ENCODE data around the gene HOXD8.

The HOXD8 gene

DNA sequence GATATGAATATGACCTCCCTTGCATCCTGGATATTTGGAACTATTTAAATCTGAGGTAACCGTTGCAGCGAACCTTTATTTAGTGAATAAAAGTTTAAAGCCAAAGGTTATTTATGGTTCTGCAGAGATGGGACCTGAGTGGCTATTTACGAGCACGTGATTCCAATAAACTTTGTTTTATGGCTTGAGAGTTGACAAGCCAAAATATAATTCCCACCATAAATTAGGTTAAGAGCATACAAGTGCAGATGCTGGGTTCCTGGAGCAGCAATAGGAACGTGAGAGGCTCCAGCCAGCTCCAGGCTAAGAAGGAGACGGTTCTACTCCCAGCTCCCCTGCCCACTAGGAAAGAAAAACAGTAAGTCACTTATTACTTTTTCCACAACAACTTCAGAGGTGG, 16.6 kb downstream of the HOXD8 start:
- no peak for DNase-seq (ENCODE audit: low read depth in 2 of 2, low spot score in 1 of 2)

DNA sequence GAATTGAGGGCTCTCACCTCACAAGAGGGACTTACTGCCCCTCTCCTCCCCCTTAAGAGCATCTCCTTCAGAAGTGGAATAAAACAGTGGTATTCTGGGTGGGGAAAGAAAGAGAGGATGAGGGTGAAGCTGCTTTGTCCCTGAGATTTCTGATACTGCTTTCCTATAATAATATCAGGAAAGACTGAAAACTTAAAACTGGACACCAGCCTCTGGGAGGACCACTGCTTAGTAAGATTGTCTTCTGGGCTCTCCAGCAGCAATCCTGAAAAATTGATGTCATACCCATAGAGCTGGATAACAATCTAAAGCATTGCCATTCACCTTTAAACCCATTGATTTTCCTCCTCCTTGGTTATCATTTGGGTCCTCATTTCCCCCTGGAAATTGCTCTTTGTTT, 17.1 kb downstream of the HOXD8 start:
- no peak for DNase-seq (ENCODE audit: low read depth in 2 of 2, low spot score in 1 of 2)

DNA sequence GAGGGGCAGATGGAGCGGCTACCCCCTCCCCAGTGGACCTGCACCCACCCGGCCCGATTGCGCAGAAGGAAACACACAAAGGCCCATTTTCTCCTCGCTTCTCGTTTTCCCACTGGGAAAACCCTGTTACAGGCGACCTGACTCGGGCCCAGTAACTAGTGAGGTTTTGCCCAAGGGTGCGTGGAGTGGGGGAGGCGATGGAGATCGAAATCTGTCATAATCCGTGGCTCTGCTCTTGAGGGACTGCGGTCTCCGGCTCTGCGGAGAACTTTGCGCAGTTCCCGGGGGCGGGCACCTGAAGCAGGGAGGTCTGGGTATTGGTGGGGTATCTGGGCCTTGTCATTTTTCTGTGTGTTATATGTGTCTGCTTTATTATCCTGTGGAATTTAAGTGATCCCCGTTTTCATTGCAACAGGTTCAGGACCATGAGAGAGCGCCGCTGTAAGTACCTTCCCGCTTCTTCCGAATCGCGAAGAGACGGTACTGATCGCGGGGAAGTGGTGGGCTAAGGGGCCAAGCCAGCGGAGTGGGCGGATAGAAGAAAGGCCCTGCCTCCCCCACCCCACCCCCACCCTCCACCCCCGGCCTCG, 17.8 kb downstream of the HOXD8 start:
- no peak for DNase-seq (ENCODE audit: low read depth in 2 of 2, low spot score in 1 of 2)

DNA sequence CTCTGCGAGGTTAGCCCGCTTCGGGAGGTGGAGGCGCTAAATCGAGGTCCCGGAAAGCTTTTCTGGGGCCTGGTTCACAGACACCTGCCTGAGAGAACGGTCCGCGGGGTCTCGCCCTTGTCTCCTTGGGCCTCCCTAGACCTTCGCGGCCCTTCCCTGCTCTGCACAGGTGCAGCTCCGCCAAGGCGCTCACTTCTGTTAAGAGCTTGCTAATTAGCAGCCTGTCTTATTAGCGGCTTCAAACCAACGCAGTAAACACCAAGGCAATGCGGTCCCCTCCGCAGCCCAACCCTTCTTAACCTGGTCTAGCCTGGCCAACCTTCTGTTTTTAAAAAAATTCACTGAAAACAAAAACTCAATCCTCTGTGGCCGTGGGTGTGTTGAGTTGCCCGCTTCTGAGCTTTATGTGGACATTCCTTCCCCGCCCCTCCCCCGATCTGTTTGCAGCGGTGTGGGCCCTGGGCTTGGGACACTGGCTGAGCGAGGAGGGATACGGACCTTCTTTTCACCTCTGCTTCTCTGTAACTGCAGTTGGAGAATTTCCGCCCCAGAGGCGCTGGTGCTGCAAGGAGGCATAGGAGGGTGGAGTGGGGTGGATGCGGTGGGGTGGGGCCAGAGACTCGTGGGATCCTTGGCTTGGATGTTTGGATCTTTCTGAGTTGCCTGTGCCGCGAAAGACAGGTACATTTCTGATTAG, 18.4 kb downstream of the HOXD8 start:
- no peak for DNase-seq (ENCODE audit: low read depth in 2 of 2, low spot score in 1 of 2)

DNA sequence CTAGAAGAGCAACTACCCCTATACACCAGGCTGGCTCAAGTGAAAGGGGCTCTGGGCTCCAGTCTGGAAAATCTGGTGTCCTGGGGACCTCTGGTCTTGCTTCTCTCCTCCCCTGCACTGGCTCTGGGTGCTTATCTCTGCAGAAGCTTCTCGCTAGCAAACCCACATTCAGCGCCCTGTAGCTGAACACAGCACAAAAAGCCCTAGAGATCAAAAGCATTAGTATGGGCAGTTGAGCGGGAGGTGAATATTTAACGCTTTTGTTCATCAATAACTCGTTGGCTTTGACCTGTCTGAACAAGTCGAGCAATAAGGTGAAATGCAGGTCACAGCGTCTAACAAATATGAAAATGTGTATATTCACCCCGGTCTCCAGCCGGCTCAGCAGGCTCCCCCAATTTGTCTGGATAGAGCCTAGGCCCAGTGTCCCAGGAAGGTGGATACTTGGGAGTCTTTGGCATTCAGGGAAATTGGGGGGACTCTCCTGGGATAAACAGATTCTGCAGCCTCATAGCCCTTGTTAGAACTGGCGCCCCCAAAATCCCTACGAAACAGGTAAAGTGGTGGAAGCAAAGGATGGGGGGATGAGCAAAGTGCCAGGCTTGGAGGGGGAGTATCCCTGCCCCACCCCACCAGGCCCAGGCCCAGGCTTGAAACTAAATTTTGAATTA, 19.4 kb downstream of the HOXD8 start:
- DNase-seq (ENCODE audit: low read depth in 2 of 2, low spot score in 1 of 2) = no peak

DNA sequence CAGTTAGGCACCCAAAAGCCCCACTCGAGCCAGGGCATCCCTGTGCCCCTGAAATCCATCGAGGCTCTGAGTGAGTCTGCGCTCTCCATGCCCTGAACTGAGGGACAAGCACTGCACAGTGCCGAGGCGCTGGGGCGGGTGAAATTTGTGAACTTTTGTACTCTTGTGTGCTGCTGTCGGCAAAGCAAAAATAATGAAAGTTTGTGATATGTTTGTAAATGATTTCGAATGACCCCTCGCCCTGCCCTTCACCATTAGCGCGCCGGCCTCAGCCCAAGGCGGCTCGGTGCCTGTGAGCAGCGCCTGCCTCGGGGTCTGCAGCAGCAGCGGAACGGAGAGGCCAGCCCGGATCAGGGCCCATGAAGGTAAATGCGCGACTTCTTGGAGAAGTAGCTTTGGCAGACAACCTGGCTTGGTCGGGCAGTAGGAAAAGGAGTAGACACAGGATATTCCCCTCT, 20.0 kb downstream of the HOXD8 start:
- no peak for DNase-seq (ENCODE audit: low read depth in 2 of 2, low spot score in 1 of 2)

DNA sequence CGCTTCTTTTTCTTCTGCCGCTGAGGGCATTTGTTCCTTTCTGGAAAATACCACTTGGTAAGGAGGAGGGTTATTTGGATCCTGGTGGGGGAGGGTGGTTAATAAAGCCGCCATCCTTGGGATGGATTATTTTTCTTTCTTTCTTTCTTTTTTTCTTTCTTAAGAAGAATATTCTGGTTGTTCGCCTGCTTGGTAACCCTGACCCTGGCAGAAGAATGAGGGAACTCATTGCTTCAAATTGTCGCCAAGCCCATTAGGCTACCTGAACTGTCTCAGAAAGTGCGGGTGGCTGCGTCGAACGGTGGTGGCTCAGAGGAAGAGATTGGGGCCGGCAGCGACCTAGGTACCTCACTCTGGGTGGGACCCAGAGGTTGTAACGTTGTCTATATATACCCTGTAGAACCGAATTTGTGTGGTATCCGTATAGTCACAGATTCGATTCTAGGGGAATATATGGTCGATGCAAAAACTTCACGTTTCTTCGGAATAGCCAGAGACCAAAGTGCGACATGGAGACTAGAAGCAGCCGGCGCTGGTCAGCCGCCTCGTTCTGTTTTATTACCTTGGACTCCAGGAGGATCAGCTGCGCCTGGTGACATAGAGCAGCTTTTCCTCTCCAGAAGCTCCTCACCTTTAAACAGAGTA, 20.6 kb downstream of the HOXD8 start:
- DNase-seq (ENCODE audit: low read depth in 2 of 2, low spot score in 1 of 2) = no peak

DNA sequence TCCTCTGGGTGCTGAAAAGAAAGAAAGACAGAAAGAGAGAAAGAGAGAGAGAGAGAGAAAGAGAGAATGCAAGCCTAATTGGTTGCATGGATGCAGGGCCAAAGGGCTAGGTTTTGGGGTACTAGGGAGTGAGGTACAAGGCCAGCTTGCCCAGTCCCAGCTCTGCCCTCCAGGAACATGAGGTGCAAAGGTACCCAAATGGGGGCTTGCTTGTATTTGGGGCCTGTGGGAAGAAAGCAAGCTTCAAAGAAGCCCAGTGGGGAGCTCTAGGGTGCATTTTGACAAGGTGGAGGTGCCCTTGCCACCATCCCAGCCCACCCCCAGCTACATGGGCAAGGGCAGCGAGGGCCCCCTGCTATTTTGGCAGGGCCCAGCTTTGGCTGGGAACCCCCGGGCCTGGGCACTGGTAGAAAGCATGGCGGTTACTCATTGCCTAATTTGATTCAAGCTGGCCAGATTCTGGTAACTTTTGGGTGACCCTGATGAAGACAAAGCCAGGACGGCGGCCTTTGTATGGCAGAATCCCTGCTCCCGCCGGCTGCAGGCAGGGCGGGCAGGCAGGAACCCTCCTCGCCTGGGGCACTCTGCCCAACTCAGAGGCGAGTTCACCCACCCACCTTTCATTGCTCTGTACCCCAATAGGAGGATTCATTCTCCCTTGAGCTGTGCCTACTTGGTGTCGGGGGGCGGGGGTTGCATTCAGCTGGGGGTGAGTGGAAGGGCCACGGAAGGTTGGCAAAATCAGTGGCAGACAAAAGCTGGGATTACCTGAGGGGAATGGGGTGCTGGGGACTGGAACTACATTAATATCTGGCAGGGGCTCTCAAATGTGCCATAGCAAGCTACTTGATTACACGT, 21.3 kb downstream of the HOXD8 start:
- DNase-seq (ENCODE audit: low read depth in 2 of 2, low spot score in 1 of 2) = no peak

DNA sequence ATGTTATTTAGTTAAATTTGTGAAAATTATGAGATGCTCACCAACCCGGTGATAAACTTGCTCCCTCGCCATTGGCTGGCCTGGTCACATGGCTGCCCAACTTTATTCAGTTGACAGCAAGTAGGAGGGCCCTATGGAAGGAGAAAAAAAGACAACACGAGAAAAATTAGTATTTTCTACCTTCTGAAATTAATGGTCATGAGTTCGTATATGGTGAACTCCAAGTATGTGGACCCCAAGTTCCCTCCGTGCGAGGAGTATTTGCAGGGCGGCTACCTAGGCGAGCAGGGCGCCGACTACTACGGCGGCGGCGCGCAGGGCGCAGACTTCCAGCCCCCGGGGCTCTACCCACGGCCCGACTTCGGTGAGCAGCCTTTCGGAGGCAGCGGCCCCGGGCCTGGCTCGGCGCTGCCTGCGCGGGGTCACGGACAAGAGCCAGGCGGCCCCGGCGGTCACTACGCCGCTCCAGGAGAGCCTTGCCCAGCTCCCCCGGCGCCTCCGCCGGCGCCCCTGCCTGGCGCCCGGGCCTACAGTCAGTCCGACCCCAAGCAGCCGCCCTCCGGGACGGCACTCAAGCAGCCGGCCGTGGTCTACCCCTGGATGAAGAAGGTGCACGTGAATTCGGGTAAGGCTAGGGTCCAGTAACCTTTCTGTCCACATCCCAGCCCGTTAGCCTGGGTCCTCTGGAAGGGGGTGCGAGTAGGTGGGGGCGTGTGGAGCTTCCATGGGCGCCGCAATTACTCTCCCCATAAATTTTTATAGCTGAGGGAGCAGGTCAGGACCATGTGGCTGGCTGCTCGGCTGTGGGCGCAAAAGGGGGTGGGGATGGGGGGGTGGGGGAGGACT, 22.2 kb downstream of the HOXD8 start, which contains the start of gene HOXD4:
HOXD4 (plus strand) TSS at position 109 of the 846 bp plus-strand sequence; CDS start at position 193, 84 bp downstream.
- DNase-seq (ENCODE audit: low read depth in 2 of 2, low spot score in 1 of 2) = no peak

DNA sequence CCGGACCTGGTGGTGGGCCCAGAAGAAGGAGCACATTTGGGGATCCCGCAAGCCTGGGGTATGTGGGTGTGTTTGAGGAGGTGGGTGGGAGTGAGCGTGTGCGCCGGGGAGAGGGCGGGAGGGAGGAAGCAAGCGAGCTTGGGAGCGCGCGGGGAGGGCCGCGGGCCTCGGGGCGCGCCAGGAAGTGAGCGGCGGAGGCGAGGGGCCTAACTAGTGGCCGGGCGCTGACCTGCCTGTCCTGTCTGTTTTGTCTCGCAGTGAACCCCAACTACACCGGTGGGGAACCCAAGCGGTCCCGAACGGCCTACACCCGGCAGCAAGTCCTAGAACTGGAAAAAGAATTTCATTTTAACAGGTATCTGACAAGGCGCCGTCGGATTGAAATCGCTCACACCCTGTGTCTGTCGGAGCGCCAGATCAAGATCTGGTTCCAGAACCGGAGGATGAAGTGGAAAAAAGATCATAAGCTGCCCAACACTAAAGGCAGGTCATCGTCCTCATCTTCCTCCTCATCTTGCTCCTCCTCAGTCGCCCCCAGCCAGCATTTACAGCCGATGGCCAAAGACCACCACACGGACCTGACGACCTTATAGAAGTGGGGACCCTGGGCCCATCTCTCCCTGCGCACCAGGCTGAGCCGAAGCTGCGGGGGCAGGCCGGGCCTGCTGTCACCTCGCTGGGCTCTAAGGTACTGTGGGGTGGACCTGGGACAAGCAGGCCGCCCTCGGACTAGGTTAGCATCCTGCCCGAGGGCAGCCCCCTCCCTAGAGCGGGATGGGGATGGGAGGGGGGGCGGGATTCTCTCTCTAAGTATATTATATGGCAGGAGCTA, 23.1 kb downstream of the HOXD8 start:
- no peak for DNase-seq (ENCODE audit: low read depth in 2 of 2, low spot score in 1 of 2)

DNA sequence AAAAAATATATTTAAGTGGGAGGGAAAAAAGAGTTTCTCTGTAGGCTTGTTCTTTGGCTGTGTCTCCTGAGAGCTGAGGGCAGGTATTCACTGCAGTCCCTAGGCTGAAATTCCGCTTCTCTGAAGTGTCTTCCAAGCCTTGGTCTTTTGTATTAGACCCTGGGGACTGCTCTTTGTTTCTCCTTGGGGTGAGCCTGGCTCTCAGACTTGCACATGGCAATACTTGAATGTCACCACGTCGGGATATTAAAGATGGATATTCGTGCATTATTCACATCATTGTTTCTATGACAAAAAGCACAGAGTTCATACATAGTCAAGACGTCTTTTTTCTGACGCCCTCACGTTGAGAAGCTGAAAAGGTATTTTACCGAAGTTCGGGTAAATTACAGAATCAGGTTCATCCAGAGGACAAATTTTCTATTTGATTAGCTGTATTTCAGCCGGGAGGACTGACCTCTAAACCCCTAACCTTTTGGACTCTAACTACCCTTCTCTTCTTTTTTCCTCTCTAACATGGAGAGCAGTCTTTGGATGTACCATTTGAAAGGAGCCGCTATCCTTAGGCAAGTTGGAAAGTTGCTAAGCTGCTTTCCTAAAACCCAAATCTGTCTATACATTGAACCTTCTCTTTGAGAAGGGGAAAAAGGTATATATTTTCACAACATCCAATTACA, 25.2 kb downstream of the HOXD8 start:
- DNase-seq (ENCODE audit: low read depth in 2 of 2, low spot score in 1 of 2) = no peak

DNA sequence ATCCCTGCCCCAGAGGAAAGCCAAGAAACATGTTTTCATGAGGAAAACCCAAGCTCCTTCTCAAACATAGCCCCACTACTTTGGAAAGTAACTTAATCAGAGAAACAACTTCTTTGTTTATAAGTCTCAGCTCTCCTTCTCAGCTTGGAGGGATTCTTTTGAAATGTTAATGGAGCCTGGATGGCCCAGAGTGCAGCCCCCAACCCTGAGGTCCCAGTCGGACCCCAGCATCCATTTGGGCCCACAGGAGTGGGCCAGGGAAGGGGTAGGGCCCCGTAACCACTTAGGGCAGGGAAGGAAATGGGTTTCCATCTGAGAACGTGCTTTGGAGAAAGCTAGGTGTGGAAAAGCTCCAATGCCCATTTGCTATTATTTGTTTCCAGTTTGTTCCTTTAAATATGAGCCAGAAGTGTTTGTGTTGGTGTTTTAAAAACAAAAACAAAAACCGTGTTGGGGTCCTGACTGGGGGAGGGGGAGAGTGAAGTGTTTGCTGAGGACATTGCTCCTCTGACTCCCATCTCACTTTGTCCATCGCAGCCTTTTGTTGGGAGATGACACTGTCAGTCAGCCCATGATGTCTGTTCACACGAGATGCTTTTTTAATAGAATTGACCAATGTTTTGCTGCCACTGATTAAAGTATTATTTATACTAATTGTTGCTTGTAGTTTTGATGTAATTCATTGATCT, 26.0 kb downstream of the HOXD8 start:
- DNase-seq (ENCODE audit: low read depth in 2 of 2, low spot score in 1 of 2) = no peak

DNA sequence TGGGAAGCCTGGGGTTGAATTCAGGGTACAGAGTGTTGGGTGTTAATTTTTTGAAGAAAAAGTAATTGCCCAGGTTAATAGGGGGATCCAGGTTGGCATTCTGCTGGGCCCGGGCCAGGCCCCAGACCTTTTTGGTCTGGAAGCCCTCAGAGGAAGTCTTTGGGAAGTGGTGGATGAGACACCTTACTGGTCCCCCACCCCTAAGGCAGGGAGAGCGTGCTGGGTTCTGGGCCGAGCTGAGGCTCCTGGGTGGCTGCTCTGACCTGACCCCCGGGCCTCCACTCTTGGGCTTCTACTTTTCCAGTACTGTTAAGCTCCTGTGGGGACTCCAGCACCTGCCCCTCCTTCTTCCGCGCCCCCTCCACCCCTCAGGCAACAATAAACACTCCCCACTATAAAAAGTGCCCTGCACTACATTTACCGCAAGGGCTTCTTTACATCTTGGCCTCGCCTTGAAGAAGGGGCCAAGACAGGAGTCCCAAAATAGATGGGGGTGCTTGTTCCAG, 26.8 kb downstream of the HOXD8 start:
- DNase-seq (ENCODE audit: low read depth in 2 of 2, low spot score in 1 of 2) = no peak

DNA sequence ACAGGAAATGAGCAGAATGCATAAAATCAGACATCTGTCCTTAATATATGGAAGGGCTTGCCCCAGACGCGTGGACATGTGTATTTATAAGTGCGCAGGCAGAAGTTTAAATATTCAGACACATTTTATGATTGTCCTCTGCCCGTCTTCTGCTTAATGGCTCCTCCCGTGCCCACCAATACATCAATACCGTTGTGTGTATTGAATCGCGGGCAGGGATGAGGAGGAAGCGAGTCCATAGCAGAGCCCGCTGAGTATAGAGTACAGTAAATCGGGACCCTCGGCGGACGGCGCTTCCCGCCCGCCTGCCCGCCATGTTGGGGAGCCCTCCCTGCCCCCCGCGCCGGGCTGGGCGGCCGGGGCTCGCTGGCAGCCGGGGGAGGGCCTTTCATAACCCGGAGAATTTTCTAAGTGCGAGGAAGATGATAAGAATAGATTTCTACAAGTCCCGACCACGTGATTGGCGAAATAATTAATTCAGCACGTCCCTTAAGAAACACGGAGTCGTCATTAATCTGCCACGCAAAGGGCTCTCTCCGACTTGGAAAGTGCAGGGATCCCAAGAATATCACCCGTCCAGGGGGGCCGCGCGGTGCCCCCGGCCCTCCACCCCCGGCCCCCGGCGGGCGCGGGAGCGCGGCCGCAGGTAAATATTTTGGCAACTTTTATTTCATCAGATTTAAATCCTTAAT, 27.4 kb downstream of the HOXD8 start, which contains the start of gene HOXD3:
HOXD3 (plus strand) TSS at position 501 of the 692 bp plus-strand sequence. CDS start 11,808 bp downstream, outside the sequence.
- DNase-seq (ENCODE audit: low read depth in 2 of 2, low spot score in 1 of 2) = no peak

DNA sequence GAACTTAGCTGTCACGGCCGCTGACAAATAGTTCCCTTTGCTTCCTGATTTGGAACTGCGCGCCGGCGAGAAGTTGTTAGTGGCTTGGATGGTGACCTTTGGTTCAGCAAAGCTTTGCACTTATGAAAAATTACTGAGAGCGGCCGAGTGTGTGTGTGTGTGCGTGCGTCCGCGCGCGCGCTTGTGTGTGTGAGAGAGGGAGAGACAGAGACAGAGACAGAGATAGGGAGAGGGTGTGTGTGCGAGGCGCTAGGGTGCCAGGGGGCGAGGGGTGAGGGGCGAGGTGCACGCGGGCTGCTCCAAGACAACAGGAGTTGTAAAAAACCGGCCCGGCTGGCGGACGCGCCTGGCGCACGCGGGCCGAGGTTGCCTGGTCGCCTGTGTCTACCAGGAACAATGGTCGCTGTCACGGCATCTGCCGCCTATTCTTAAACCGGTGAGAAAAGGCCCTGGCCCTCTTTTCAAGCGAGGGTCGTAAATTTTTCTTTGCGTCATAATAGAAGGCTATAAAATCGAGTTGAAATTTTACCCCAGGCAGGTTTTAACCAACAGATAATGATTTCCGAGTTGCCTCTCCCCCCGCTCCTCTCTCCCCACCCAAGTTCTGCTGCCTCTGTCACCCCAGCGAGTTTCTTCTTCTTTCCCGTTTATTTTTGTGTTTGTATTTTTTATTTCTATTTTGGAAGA, 28.1 kb downstream of the HOXD8 start:
- DNase-seq (ENCODE audit: low read depth in 2 of 2, low spot score in 1 of 2) = no peak

DNA sequence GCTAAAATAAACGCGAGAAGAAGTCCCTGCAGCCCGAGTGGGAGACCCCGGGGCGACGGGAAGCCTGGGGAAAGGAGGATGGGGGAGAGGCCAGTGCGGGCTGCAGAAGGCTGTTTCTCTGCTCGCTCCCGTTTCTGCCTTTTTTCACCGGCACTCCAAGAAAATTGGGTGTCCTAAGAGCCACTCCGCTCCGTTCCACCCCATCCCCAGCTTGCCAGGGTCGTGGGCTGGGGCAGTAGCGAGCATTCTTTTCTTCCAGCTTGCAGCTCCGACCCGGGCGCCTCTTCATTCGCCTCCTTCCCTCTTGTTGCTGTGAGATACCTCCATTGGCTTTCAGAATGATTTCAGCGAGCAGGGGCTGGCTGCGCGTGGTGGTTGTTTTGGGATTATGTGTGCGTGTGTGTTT, 28.7 kb downstream of the HOXD8 start:
- DNase-seq (ENCODE audit: low read depth in 2 of 2, low spot score in 1 of 2) = no peak
